Heart left ventricle (tissue), 13 donors: ENCODE data around the gene CAVIN4.

ENCODE experiments used
- CTCF ChIP-seq, 12 donors: fragments of 200-600 bp; sonication (generic) in 4 of 12; IDR thresholded peaks; one replicate each; pipeline versions ENCODE4 v1.5.0 to v1.8.0; 2018 to 2022; ENCODE audit warnings: antibody characterized with exemption in 12 of 12, mild to moderate bottlenecking in 5 of 12
- POLR2A ChIP-seq, 2 donors: fragments of 450-650 bp; IDR thresholded peaks; one replicate each; pipeline ENCODE4 v1.6.1; 2017; ENCODE audit warnings: antibody characterized with exemption in 2 of 2, mild to moderate bottlenecking in 2 of 2, moderate library complexity in 2 of 2
- donor health status: ischemic (EF 13 %, LVEDD 7.1; RV severe dilation, severe dysfunction).
- donor health status: DM: no; HTN: yes; CAD: no.
- donor health status: DM: no; HTN: no; CAD: no.
- donor health status: ischemic (EF 25% LVEDD 6.9; RV normal size, moderate dysfunction).
- donor health status: ischemic (EF 25% LVEDD 5.7; RV mildly dilated, moderate dysfunction).
- donor health status: ischemic (EF 35%, LVEDD 5.7; RV mildly dilated, moderate dysfunction).
- donor health status: nonischemic (EF 11% LVEDD 7.7; RV severe dilation, severe dysfunction).
- donor health status: DM: yes; HTN: yes; CAD: no.
- donor health status: PGD.
- donor health status: ischemic (EF 29% LVEDD 5.4; RV normal size, mild dysfunction).
- donor health status: nonischemic (EF 23%, LVEDD 6.1; RV moderate dilation, normal function).

DNA sequence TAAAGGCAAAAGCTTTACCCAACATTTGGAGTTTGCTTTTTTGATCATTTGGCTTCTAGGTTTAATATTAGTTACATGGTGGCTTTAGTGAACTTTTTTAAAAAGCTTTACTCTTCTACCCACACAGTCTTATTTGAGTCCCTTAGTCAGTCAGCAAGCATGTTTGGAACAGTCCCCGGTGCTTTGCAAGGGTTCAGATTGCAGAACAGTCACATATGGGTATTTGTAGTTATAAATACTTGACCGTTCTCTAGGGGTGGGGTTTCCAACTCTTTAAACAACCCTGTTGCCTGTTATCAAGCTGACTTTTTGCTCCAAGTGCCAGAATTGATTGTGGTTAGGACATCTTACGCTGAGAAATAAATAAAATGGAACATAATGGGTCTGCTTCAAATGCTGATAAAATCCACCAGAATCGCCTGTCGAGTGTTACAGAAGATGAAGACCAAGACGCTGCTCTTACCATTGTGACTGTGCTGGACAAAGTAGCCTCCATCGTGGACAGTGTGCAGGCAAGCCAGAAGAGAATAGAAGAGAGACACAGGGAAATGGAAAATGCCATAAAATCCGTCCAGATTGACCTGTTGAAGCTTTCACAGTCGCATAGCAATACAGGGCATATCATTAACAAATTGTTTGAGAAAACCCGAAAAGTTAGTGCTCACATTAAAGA, at the start of gene CAVIN4:
- TF ChIP-seq CTCF (IDR thresholded peaks at IDR 0.05) (no peak), POLR2A (IDR thresholded peaks at IDR 0.05) (peak in 1 of 2 donors; percentile 12)
